ENCODE results near the gene PHOSPHO1.
A peak's percentile ranks its signal among the peaks of the same experiment; 100 is the strongest.

PHOSPHO1 gene

GRCh38 chr17:49241692-49242397 lies 11.3 kb upstream of the PHOSPHO1 start:
- no peak for DNase-seq

- no peak for DNase-seq
These were observed 10.5 kb upstream of the PHOSPHO1 start for GRCh38 chr17:49241040-49241439.

GRCh38 chr17:49240619-49241018 lies 10.0 kb upstream of the PHOSPHO1 start:
- no peak for DNase-seq

GRCh38 chr17:49239963-49240362 lies 9.4 kb upstream of the PHOSPHO1 start:
- DNase-seq: no peak

GRCh38 chr17:49235896-49236295 lies 5.3 kb upstream of the PHOSPHO1 start:
- DNase-seq: no peak

GRCh38 chr17:49234509-49235080 lies 4.0 kb upstream of the PHOSPHO1 start:
- no peak for DNase-seq

- no peak for DNase-seq
These were observed 942 bp upstream of the PHOSPHO1 start for GRCh38 chr17:49231563-49231894.

GRCh38 chr17:49229805-49230600 lies 584 bp downstream of the PHOSPHO1 start:
- no peak for DNase-seq

GRCh38 chr17:49229076-49229804 lies 1.3 kb downstream of the PHOSPHO1 start:
- no peak for DNase-seq

GRCh38 chr17:49227436-49228261 lies 2.9 kb downstream of the PHOSPHO1 start:
- DNase-seq: peak; percentile 34 to 62

- no peak for DNase-seq
These were observed 3.7 kb downstream of the PHOSPHO1 start for GRCh38 chr17:49226771-49227435.

GRCh38 chr17:49225554-49226236 lies 4.9 kb downstream of the PHOSPHO1 start:
- no peak for DNase-seq

- DNase-seq: no peak
These were observed 5.6 kb downstream of the PHOSPHO1 start for GRCh38 chr17:49224997-49225337.

GRCh38 chr17:49224198-49224996 lies 6.2 kb downstream of the PHOSPHO1 start:
- no peak for DNase-seq

GRCh38 chr17:49223517-49224197 lies 6.9 kb downstream of the PHOSPHO1 start:
- DNase-seq: peak in 1 of 2 experiments; percentile 29

GRCh38 chr17:49223168-49223516 lies 7.4 kb downstream of the PHOSPHO1 start:
- no peak for DNase-seq

- no peak for DNase-seq
These were observed 10.6 kb downstream of the PHOSPHO1 start for GRCh38 chr17:49219987-49220386.

- DNase-seq: no peak
These were observed 11.4 kb downstream of the PHOSPHO1 start for GRCh38 chr17:49218941-49219913.
